Measurements from ENCODE around the gene SRL. TPM values are rescaled to one million over a fixed set of nuclear protein-coding genes. Genes with fewer than 3 reads are reported as not detected.

SRL gene
- total RNA-seq, 1 experiment from 2014 or later = 0.11 TPM

- no peaks in the 10 kb centered on the region for H3K27me3 Mint-ChIP-seq (ENCODE audit: low read depth)
- ChIA-PET POLR2A (no interaction called here), CTCF (interaction anchor here (0.8 to 1.7 kb wide), 2 partner anchors 20 to 33 kb away, joined by 3 to 9 read pairs; no protein-coding TSS in a partner anchor)
- H3K9me3 Mint-ChIP-seq = no peaks in the 10 kb centered on the region; the same call in 1 of the 2 replicates
- no peak overlapping the region for H3K27ac Mint-ChIP-seq
- H3K4me1 Mint-ChIP-seq = no peaks in the 10 kb centered on the region
- no peak for ATAC-seq
- H3K4me3 Mint-ChIP-seq = no peak overlapping the region
- DNase-seq (ENCODE audit: low spot score) = no peak
- no peaks in the 10 kb centered on the region for H3K36me3 Mint-ChIP-seq
- TF ChIP-seq, protein P1, sequence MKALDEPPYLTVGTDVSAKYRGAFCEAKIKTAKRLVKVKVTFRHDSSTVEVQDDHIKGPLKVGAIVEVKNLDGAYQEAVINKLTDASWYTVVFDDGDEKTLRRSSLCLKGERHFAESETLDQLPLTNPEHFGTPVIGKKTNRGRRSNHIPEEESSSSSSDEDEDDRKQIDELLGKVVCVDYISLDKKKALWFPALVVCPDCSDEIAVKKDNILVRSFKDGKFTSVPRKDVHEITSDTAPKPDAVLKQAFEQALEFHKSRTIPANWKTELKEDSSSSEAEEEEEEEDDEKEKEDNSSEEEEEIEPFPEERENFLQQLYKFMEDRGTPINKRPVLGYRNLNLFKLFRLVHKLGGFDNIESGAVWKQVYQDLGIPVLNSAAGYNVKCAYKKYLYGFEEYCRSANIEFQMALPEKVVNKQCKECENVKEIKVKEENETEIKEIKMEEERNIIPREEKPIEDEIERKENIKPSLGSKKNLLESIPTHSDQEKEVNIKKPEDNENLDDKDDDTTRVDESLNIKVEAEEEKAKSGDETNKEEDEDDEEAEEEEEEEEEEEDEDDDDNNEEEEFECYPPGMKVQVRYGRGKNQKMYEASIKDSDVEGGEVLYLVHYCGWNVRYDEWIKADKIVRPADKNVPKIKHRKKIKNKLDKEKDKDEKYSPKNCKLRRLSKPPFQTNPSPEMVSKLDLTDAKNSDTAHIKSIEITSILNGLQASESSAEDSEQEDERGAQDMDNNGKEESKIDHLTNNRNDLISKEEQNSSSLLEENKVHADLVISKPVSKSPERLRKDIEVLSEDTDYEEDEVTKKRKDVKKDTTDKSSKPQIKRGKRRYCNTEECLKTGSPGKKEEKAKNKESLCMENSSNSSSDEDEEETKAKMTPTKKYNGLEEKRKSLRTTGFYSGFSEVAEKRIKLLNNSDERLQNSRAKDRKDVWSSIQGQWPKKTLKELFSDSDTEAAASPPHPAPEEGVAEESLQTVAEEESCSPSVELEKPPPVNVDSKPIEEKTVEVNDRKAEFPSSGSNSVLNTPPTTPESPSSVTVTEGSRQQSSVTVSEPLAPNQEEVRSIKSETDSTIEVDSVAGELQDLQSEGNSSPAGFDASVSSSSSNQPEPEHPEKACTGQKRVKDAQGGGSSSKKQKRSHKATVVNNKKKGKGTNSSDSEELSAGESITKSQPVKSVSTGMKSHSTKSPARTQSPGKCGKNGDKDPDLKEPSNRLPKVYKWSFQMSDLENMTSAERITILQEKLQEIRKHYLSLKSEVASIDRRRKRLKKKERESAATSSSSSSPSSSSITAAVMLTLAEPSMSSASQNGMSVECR (CRISPR knock-in tag; IDR thresholded peaks at IDR 0.05; ENCODE audit: borderline replicate concordance) = no peak
- TF ChIP-seq OVOL2 (CRISPR knock-in tag; IDR thresholded peaks at IDR 0.05; ENCODE audit: borderline replicate concordance) (no peak), SMAD3 (CRISPR knock-in tag; IDR thresholded peaks at IDR 0.05; ENCODE audit: borderline replicate concordance) (no peak), TEAD4 (CRISPR knock-in tag; IDR thresholded peaks at IDR 0.05) (no peak), FOXP1 (CRISPR knock-in tag; IDR thresholded peaks at IDR 0.05; ENCODE audit: borderline replicate concordance) (no peak), GTF2I (CRISPR knock-in tag; conservative IDR thresholded peaks at IDR 0.05) (no peak)
- TF ChIP-seq, protein P2, sequence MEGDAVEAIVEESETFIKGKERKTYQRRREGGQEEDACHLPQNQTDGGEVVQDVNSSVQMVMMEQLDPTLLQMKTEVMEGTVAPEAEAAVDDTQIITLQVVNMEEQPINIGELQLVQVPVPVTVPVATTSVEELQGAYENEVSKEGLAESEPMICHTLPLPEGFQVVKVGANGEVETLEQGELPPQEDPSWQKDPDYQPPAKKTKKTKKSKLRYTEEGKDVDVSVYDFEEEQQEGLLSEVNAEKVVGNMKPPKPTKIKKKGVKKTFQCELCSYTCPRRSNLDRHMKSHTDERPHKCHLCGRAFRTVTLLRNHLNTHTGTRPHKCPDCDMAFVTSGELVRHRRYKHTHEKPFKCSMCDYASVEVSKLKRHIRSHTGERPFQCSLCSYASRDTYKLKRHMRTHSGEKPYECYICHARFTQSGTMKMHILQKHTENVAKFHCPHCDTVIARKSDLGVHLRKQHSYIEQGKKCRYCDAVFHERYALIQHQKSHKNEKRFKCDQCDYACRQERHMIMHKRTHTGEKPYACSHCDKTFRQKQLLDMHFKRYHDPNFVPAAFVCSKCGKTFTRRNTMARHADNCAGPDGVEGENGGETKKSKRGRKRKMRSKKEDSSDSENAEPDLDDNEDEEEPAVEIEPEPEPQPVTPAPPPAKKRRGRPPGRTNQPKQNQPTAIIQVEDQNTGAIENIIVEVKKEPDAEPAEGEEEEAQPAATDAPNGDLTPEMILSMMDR (IDR thresholded peaks at IDR 0.05) = no peak
- TF ChIP-seq, protein P3, sequence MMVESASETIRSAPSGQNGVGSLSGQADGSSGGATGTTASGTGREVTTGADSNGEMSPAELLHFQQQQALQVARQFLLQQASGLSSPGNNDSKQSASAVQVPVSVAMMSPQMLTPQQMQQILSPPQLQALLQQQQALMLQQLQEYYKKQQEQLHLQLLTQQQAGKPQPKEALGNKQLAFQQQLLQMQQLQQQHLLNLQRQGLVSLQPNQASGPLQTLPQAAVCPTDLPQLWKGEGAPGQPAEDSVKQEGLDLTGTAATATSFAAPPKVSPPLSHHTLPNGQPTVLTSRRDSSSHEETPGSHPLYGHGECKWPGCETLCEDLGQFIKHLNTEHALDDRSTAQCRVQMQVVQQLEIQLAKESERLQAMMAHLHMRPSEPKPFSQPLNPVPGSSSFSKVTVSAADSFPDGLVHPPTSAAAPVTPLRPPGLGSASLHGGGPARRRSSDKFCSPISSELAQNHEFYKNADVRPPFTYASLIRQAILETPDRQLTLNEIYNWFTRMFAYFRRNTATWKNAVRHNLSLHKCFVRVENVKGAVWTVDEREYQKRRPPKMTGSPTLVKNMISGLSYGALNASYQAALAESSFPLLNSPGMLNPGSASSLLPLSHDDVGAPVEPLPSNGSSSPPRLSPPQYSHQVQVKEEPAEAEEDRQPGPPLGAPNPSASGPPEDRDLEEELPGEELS (CRISPR knock-in tag; IDR thresholded peaks at IDR 0.05) = no peak
- TF ChIP-seq, protein P4, sequence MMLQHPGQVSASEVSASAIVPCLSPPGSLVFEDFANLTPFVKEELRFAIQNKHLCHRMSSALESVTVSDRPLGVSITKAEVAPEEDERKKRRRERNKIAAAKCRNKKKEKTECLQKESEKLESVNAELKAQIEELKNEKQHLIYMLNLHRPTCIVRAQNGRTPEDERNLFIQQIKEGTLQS (CRISPR knock-in tag; conservative IDR thresholded peaks at IDR 0.05) = no peak
These were observed 8.4 kb downstream of the SRL start for GRCh38 chr16:4233431-4233830.

GRCh38 chr16:4232541-4233386, 9.1 kb downstream of the SRL start:
- no peak; the same call in 1 of the 2 replicates for ATAC-seq
- Mint-ChIP-seq H3K27ac (no peak overlapping the region), H3K9me3 (no peaks in the 10 kb centered on the region; the same call in 1 of the 2 replicates), H3K27me3 (ENCODE audit: low read depth) (no peaks in the 10 kb centered on the region), H3K36me3 (no peaks in the 10 kb centered on the region), H3K4me3 (no peak overlapping the region), H3K4me1 (no peaks in the 10 kb centered on the region)
- DNase-seq (ENCODE audit: low spot score) = no peak
- TF ChIP-seq PRDM15 (CRISPR knock-in tag; IDR thresholded peaks at IDR 0.05) = peak; percentile 56; the same call in 1 of the 2 replicates
- TF ChIP-seq TEAD4 (CRISPR knock-in tag; IDR thresholded peaks at IDR 0.05) = no peak
- TF ChIP-seq KAT7 (CRISPR knock-in tag; IDR thresholded peaks at IDR 0.05; ENCODE audit: borderline replicate concordance) = no peak
- no peak for TF ChIP-seq ZNF425 (CRISPR knock-in tag; conservative IDR thresholded peaks at IDR 0.05)
- POLR2A ChIA-PET = interaction anchor here (0.6 kb wide), 1 partner anchor 23 kb away, joined by 7 read pairs; no protein-coding TSS in a partner anchor
- CTCF ChIA-PET = interaction anchor here (0.6 to 1.7 kb wide), 3 partner anchors 21 to 55 kb away, joined by 3 to 9 read pairs (median 3); no protein-coding TSS in a partner anchor
